WTC11 (cell line): Measurements from ENCODE around the gene ZNF892. TPM values are rescaled to one million over a fixed set of nuclear protein-coding genes. Genes with fewer than 3 reads are reported as not detected.

Source experiments
- ATAC-seq: fragments of 200-7000 bp; cut with Tn5 transposase; 2 replicates; pipeline ENCODE4 v1.10.0; 2021; ENCODE audit warnings: mild to moderate bottlenecking, moderate library complexity
- CTCF ChIA-PET: fragments of 300-600 bp; sonication (Branson Sonifier 250); formaldehyde crosslinking; loops from one replicate; lab custom pipeline; 2021; ENCODE audit warnings: antibody characterized with exemption; lab: Charles Lee
- POLR2A ChIA-PET: fragments of 350-600 bp; sonication (Branson Sonifier 250); formaldehyde crosslinking; loops from one replicate; lab custom pipeline; 2021; ENCODE audit warnings: antibody characterized with exemption; lab: Charles Lee
- DNase-seq: peaks from one replicate; pipeline ENCODE4 v3.0.0; 2021; ENCODE audit warnings: low spot score
- H3K27ac Mint-ChIP-seq: 2 replicates; pipeline ENCODE4 v1.8.0; 2021; ENCODE audit warnings: mixed read lengths
- H3K27me3 Mint-ChIP-seq: 2 replicates; pipeline ENCODE4 v1.8.0; 2021; ENCODE audit warnings: low read depth, mild to moderate bottlenecking, moderate library complexity, mixed read lengths
- H3K36me3 Mint-ChIP-seq: 2 replicates; pipeline ENCODE4 v1.8.0; 2021; ENCODE audit warnings: mixed read lengths
- H3K4me1 Mint-ChIP-seq: 2 replicates; pipeline ENCODE4 v1.8.0; 2022; ENCODE audit warnings: mixed read lengths
- H3K4me3 Mint-ChIP-seq: 2 replicates; pipeline ENCODE4 v1.8.0; 2021; ENCODE audit warnings: mild to moderate bottlenecking, moderate library complexity, mixed read lengths
- H3K9me3 Mint-ChIP-seq: 2 replicates; pipeline ENCODE4 v1.8.0; 2021; ENCODE audit warnings: mixed read lengths
- CBFB ChIP-seq: sonication (generic); formaldehyde crosslinking; IDR thresholded peaks from 2 replicates; pipeline ENCODE4 v1.8.1; 2022; ENCODE audit warnings: mild to moderate bottlenecking, low read depth, missing genetic modification reagents
- ESRRA ChIP-seq: sonication (generic); formaldehyde crosslinking; IDR thresholded peaks from 2 replicates; pipeline ENCODE4 v1.8.1; 2022; ENCODE audit warnings: mild to moderate bottlenecking, missing genetic modification reagents, borderline replicate concordance
- FOXJ3 ChIP-seq: sonication (generic); formaldehyde crosslinking; IDR thresholded peaks from 2 replicates; pipeline ENCODE4 v1.9.0; 2021; ENCODE audit warnings: missing genetic modification reagents, mild to moderate bottlenecking, borderline replicate concordance
- GABPB1 ChIP-seq: sonication (generic); formaldehyde crosslinking; IDR thresholded peaks from 2 replicates; pipeline ENCODE4 v1.8.1; 2023; ENCODE audit warnings: mild to moderate bottlenecking, missing genetic modification reagents
- HMGA2 ChIP-seq: fragments of 250-450 bp; sonication (Bioruptor Pico); IDR thresholded peaks from 2 replicates; pipeline ENCODE4 v1.4.0; 2021; ENCODE audit warnings: mild to moderate bottlenecking, moderate library complexity
- IRF2 ChIP-seq: sonication (generic); formaldehyde crosslinking; IDR thresholded peaks from 2 replicates; pipeline ENCODE4 v1.8.0; 2022; ENCODE audit warnings: low read depth, missing genetic modification reagents, borderline replicate concordance
- NFYB ChIP-seq: sonication (generic); formaldehyde crosslinking; conservative IDR thresholded peaks from 2 replicates; pipeline ENCODE4 v1.8.0; 2022; ENCODE audit warnings: low read depth, missing genetic modification reagents
- NR1H2 ChIP-seq: sonication (generic); formaldehyde crosslinking; IDR thresholded peaks from 2 replicates; pipeline ENCODE4 v1.9.0; 2021; ENCODE audit warnings: mild to moderate bottlenecking, moderate library complexity, missing genetic modification reagents
- RORB ChIP-seq: fragments of 250-450 bp; sonication (Bioruptor Pico); IDR thresholded peaks from 2 replicates; pipeline ENCODE4 v1.9.0; 2021; ENCODE audit warnings: mild to moderate bottlenecking
- SMAD3 ChIP-seq: sonication (generic); formaldehyde crosslinking; IDR thresholded peaks from 2 replicates; pipeline ENCODE4 v1.8.0; 2022; ENCODE audit warnings: missing genetic modification reagents, mild to moderate bottlenecking, borderline replicate concordance
- TP53 ChIP-seq: sonication (generic); formaldehyde crosslinking; IDR thresholded peaks from 2 replicates; pipeline ENCODE4 v1.8.1; 2023; ENCODE audit warnings: mild to moderate bottlenecking, missing genetic modification reagents
- ZNF121 ChIP-seq: sonication (generic); formaldehyde crosslinking; IDR thresholded peaks from 2 replicates; pipeline ENCODE4 v1.8.0; 2023; ENCODE audit warnings: missing genetic modification reagents
- ZNF138 ChIP-seq: sonication (generic); formaldehyde crosslinking; conservative IDR thresholded peaks from 2 replicates; pipeline ENCODE4 v1.8.1; 2022; ENCODE audit warnings: mild to moderate bottlenecking, moderate library complexity, missing genetic modification reagents
- ZNF317 ChIP-seq: sonication (generic); formaldehyde crosslinking; IDR thresholded peaks from 2 replicates; pipeline ENCODE4 v1.8.1; 2023; ENCODE audit warnings: low read depth, mild to moderate bottlenecking, moderate library complexity, missing genetic modification reagents, borderline replicate concordance
- total RNA-seq: library from RNA; stranded (reverse); gene quantifications from 3 replicates; pipeline ENCODE4 v1.2.3, GENCODE V29; 2021
- TF ChIP-seq, protein P1 (sequence below): fragments of 250-450 bp; sonication (Bioruptor Pico); IDR thresholded peaks from 2 replicates; pipeline ENCODE4 v1.9.0; 2021; ENCODE audit warnings: mild to moderate bottlenecking, borderline replicate concordance
- TF ChIP-seq, protein P2 (sequence below): sonication (generic); formaldehyde crosslinking; IDR thresholded peaks from 2 replicates; pipeline ENCODE4 v1.8.1; 2023; ENCODE audit warnings: mild to moderate bottlenecking, missing genetic modification reagents, borderline replicate concordance
- TF ChIP-seq, protein P3 (sequence below): sonication (generic); formaldehyde crosslinking; IDR thresholded peaks from 2 replicates; pipeline ENCODE4 v1.8.1; 2022; ENCODE audit warnings: low read depth, missing genetic modification reagents, borderline replicate concordance
- TF ChIP-seq, protein P4 (sequence below): sonication (generic); formaldehyde crosslinking; IDR thresholded peaks from 2 replicates; pipeline ENCODE4 v1.8.1; 2022; ENCODE audit warnings: missing genetic modification reagents, borderline replicate concordance
- TF ChIP-seq, protein P5 (sequence below): fragments of 250-450 bp; sonication (Bioruptor Pico); IDR thresholded peaks from 2 replicates; pipeline ENCODE4 v1.9.0; 2021; ENCODE audit warnings: mild to moderate bottlenecking
- TF ChIP-seq, protein P6 (sequence below): sonication (generic); formaldehyde crosslinking; IDR thresholded peaks from 2 replicates; pipeline ENCODE4 v1.8.1; 2023; ENCODE audit warnings: mild to moderate bottlenecking, moderate library complexity, missing genetic modification reagents
- TF ChIP-seq, protein P7 (sequence below): sonication (generic); formaldehyde crosslinking; IDR thresholded peaks from 2 replicates; pipeline ENCODE4 v1.8.1; 2023; ENCODE audit warnings: mild to moderate bottlenecking, missing genetic modification reagents, moderate library complexity

ZNF892 gene
- total RNA-seq, 1 experiment from 2014 or later = 9.4 TPM

DNA sequence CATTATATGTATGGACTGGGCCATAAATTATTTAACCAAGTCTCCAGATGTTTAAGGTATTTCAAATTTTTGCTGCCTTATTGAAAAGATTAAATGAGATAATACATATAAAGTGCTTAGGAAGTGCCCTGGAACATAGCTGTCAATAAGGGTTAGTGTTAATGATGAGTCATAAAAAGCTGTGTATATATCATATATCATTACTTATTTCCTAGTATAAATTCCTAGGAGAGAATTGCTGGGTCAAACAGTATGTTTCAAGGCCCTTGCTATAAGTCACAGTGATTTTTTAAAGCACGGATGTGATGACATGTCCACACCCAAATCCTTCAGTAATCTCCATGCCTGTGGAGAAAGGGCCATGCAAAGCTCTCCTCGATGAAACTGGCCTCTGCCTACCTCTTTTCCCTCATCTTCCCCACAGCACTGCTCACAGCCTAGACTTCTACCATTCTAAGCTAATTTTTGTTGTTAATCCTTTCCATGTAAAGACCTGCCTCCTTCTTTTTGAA is 33.2 kb upstream of the ZNF892 start (continued):
- TF ChIP-seq, protein P1, sequence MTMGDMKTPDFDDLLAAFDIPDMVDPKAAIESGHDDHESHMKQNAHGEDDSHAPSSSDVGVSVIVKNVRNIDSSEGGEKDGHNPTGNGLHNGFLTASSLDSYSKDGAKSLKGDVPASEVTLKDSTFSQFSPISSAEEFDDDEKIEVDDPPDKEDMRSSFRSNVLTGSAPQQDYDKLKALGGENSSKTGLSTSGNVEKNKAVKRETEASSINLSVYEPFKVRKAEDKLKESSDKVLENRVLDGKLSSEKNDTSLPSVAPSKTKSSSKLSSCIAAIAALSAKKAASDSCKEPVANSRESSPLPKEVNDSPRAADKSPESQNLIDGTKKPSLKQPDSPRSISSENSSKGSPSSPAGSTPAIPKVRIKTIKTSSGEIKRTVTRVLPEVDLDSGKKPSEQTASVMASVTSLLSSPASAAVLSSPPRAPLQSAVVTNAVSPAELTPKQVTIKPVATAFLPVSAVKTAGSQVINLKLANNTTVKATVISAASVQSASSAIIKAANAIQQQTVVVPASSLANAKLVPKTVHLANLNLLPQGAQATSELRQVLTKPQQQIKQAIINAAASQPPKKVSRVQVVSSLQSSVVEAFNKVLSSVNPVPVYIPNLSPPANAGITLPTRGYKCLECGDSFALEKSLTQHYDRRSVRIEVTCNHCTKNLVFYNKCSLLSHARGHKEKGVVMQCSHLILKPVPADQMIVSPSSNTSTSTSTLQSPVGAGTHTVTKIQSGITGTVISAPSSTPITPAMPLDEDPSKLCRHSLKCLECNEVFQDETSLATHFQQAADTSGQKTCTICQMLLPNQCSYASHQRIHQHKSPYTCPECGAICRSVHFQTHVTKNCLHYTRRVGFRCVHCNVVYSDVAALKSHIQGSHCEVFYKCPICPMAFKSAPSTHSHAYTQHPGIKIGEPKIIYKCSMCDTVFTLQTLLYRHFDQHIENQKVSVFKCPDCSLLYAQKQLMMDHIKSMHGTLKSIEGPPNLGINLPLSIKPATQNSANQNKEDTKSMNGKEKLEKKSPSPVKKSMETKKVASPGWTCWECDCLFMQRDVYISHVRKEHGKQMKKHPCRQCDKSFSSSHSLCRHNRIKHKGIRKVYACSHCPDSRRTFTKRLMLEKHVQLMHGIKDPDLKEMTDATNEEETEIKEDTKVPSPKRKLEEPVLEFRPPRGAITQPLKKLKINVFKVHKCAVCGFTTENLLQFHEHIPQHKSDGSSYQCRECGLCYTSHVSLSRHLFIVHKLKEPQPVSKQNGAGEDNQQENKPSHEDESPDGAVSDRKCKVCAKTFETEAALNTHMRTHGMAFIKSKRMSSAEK (CRISPR knock-in tag) = no peak
- TF ChIP-seq, protein P2, sequence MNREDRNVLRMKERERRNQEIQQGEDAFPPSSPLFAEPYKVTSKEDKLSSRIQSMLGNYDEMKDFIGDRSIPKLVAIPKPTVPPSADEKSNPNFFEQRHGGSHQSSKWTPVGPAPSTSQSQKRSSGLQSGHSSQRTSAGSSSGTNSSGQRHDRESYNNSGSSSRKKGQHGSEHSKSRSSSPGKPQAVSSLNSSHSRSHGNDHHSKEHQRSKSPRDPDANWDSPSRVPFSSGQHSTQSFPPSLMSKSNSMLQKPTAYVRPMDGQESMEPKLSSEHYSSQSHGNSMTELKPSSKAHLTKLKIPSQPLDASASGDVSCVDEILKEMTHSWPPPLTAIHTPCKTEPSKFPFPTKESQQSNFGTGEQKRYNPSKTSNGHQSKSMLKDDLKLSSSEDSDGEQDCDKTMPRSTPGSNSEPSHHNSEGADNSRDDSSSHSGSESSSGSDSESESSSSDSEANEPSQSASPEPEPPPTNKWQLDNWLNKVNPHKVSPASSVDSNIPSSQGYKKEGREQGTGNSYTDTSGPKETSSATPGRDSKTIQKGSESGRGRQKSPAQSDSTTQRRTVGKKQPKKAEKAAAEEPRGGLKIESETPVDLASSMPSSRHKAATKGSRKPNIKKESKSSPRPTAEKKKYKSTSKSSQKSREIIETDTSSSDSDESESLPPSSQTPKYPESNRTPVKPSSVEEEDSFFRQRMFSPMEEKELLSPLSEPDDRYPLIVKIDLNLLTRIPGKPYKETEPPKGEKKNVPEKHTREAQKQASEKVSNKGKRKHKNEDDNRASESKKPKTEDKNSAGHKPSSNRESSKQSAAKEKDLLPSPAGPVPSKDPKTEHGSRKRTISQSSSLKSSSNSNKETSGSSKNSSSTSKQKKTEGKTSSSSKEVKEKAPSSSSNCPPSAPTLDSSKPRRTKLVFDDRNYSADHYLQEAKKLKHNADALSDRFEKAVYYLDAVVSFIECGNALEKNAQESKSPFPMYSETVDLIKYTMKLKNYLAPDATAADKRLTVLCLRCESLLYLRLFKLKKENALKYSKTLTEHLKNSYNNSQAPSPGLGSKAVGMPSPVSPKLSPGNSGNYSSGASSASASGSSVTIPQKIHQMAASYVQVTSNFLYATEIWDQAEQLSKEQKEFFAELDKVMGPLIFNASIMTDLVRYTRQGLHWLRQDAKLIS = no peak
- no peak for TF ChIP-seq CBFB (CRISPR knock-in tag)
- TF ChIP-seq FOXJ3 (CRISPR knock-in tag) = no peak
- TF ChIP-seq, protein P3, sequence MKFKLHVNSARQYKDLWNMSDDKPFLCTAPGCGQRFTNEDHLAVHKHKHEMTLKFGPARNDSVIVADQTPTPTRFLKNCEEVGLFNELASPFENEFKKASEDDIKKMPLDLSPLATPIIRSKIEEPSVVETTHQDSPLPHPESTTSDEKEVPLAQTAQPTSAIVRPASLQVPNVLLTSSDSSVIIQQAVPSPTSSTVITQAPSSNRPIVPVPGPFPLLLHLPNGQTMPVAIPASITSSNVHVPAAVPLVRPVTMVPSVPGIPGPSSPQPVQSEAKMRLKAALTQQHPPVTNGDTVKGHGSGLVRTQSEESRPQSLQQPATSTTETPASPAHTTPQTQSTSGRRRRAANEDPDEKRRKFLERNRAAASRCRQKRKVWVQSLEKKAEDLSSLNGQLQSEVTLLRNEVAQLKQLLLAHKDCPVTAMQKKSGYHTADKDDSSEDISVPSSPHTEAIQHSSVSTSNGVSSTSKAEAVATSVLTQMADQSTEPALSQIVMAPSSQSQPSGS (CRISPR knock-in tag) = no peak
- no peak for TF ChIP-seq ESRRA (CRISPR knock-in tag)
- no peak for TF ChIP-seq TP53 (CRISPR knock-in tag)
- no peak for TF ChIP-seq NFYB (CRISPR knock-in tag)
- no peak for TF ChIP-seq ZNF317 (CRISPR knock-in tag)

DNA sequence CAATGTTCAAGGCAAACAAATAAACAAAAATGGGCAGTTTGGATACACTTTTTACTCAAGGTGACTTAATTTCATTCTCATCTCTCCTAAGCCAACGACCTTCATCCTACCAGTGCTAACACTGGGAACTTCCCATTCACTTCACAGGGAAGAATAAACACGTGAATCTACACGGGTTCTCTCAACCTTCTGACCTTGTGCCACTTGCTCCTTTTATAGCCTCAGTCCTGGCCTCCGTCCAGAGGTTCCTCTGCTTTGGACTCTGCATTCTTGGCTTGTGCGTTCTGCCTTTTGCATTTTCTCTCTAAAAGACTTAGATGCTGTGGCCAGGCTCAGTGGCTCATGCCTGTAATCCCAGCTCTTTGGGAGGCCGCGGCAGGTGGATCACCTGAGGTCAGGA is 27.9 kb upstream of the ZNF892 start:
- no peaks in the 10 kb centered on the region for H3K27me3 Mint-ChIP-seq
- no peaks in the 10 kb centered on the region; the same call in 1 of the 2 replicates for H3K9me3 Mint-ChIP-seq
- ChIA-PET POLR2A (no interaction called here), CTCF (interaction anchor here (0.9 kb wide), 1 partner anchor 52 kb away, joined by 4 read pairs; no protein-coding TSS in a partner anchor)
- H3K36me3 Mint-ChIP-seq = peaks cover 26% of the 10 kb centered on the region
- no peak for DNase-seq
- no peak for ATAC-seq
- H3K27ac Mint-ChIP-seq = no peak overlapping the region
- TF ChIP-seq RORB (CRISPR knock-in tag) = no peak
- TF ChIP-seq ZNF121 = no peak
- TF ChIP-seq CBFB (CRISPR knock-in tag) = no peak
- TF ChIP-seq GABPB1 (CRISPR knock-in tag) = no peak
- TF ChIP-seq IRF2 (CRISPR knock-in tag) = no peak
- TF ChIP-seq, protein P4, sequence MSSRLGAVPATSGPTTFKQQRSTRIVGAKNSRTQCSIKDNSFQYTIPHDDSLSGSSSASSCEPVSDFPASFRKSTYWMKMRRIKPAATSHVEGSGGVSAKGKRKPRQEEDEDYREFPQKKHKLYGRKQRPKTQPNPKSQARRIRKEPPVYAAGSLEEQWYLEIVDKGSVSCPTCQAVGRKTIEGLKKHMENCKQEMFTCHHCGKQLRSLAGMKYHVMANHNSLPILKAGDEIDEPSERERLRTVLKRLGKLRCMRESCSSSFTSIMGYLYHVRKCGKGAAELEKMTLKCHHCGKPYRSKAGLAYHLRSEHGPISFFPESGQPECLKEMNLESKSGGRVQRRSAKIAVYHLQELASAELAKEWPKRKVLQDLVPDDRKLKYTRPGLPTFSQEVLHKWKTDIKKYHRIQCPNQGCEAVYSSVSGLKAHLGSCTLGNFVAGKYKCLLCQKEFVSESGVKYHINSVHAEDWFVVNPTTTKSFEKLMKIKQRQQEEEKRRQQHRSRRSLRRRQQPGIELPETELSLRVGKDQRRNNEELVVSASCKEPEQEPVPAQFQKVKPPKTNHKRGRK = no peak
- TF ChIP-seq NR1H2 (CRISPR knock-in tag) = no peak
- TF ChIP-seq HMGA2 (CRISPR knock-in tag) = no peak
- TF ChIP-seq SMAD3 = no peak
- TF ChIP-seq, protein P5, sequence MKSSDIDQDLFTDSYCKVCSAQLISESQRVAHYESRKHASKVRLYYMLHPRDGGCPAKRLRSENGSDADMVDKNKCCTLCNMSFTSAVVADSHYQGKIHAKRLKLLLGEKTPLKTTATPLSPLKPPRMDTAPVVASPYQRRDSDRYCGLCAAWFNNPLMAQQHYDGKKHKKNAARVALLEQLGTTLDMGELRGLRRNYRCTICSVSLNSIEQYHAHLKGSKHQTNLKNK (CRISPR knock-in tag) = no peak
- TF ChIP-seq, protein P6, sequence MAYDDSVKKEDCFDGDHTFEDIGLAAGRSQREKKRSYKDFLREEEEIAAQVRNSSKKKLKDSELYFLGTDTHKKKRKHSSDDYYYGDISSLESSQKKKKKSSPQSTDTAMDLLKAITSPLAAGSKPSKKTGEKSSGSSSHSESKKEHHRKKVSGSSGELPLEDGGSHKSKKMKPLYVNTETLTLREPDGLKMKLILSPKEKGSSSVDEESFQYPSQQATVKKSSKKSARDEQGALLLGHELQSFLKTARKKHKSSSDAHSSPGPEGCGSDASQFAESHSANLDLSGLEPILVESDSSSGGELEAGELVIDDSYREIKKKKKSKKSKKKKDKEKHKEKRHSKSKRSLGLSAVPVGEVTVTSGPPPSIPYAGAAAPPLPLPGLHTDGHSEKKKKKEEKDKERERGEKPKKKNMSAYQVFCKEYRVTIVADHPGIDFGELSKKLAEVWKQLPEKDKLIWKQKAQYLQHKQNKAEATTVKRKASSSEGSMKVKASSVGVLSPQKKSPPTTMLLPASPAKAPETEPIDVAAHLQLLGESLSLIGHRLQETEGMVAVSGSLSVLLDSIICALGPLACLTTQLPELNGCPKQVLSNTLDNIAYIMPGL = no peak
- TF ChIP-seq ZNF138 = no peak
- TF ChIP-seq, protein P7, sequence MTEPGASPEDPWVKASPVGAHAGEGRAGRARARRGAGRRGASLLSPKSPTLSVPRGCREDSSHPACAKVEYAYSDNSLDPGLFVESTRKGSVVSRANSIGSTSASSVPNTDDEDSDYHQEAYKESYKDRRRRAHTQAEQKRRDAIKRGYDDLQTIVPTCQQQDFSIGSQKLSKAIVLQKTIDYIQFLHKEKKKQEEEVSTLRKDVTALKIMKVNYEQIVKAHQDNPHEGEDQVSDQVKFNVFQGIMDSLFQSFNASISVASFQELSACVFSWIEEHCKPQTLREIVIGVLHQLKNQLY (CRISPR knock-in tag) = no peak
- TF ChIP-seq, all 79 proteins: peak for 0
- Mint-ChIP-seq H3K4me1 (no peaks in the 10 kb centered on the region), H3K4me3 (no peak overlapping the region)
